SU-DHL-6 (cell line): ENCODE data around the gene NUP42.

Experiments
- H2AFZ ChIP-seq: fragments of 200-600 bp; sonication (generic); 2 replicates; pipeline ENCODE4 v1.6.1; 2014; ENCODE audit warnings: low read depth, mild to moderate bottlenecking, moderate library complexity, mixed read lengths, antibody characterized with exemption, low read length; ENCODE audit not compliant: severe bottlenecking
- H3F3A ChIP-seq: fragments of 200-600 bp; shearing (Covaris generic); 2 replicates; pipeline ENCODE4 v1.6.0; 2016; ENCODE audit warnings: antibody characterized with exemption, mild to moderate bottlenecking; ENCODE audit not compliant: insufficient read depth
- H3K27ac ChIP-seq: fragments of 200-600 bp; sonication (generic); 2 replicates; pipeline ENCODE4 v1.5.1; 2016; ENCODE audit warnings: low read depth, mild to moderate bottlenecking, low read length, moderate library complexity, mixed read lengths
- H3K27me3 ChIP-seq: fragments of 200-600 bp; sonication (generic), shearing (Covaris generic); 2 replicates; pipeline ENCODE4 v1.6.0; 2014; ENCODE audit warnings: mild to moderate bottlenecking, low read length
- H3K36me3 ChIP-seq: fragments of 200-600 bp; sonication (generic); 2 replicates; pipeline ENCODE4 v1.6.1; 2014; ENCODE audit warnings: mild to moderate bottlenecking, low read length, mixed read lengths
- H3K4me2 ChIP-seq: fragments of 300-600, 200-600 bp; shearing (Covaris generic), sonication (generic); 2 replicates; pipeline ENCODE4 v1.6.0; 2014; ENCODE audit warnings: low read length, low read depth, mild to moderate bottlenecking; ENCODE audit not compliant: poor library complexity, severe bottlenecking
- H3K4me3 ChIP-seq: fragments of 200-600 bp; sonication (generic); 2 replicates; pipeline ENCODE4 v1.5.1; 2014; ENCODE audit warnings: antibody characterized with exemption, low read length, mild to moderate bottlenecking, mixed read lengths; ENCODE audit not compliant: insufficient read depth, poor library complexity, severe bottlenecking
- H3K79me2 ChIP-seq: fragments of 200-600 bp; sonication (generic); 2 replicates; pipeline ENCODE4 v1.6.1; 2014; ENCODE audit warnings: mild to moderate bottlenecking, low read length, moderate library complexity; ENCODE audit not compliant: insufficient read depth
- H3K9ac ChIP-seq: fragments of 200-600 bp; sonication (generic); 2 replicates; pipeline ENCODE4 v1.7.0; 2014; ENCODE audit warnings: mild to moderate bottlenecking, low read length
- H3K9me2 ChIP-seq: fragments of 200-600 bp; sonication (generic); replicated peaks from 2 replicates; pipeline ENCODE4 v1.6.1; 2014; ENCODE audit warnings: low read length; ENCODE audit not compliant: insufficient read depth
- H3K9me3 ChIP-seq: fragments of 200-600 bp; sonication (generic); 2 replicates; pipeline ENCODE4 v1.6.1; 2014; ENCODE audit warnings: low read length, mixed read lengths; ENCODE audit not compliant: insufficient read depth
- H4K20me1 ChIP-seq: fragments of 200-600 bp; sonication (generic); 2 replicates; pipeline ENCODE4 v1.6.1; 2014; ENCODE audit warnings: low read depth, mild to moderate bottlenecking, antibody characterized with exemption, low read length, moderate library complexity, mixed read lengths
- EZH2phosphoT487 ChIP-seq: fragments of 200-600 bp; sonication (generic), shearing (Covaris generic); conservative IDR thresholded peaks from 2 replicates; pipeline ENCODE4 v1.6.1; 2018; ENCODE audit warnings: mild to moderate bottlenecking, antibody characterized with exemption, low read length, moderate library complexity, mixed read lengths
- TF ChIP-seq, protein P1 (sequence below): fragments of 200-600 bp; sonication (generic); IDR thresholded peaks from one replicate; pipeline ENCODE4 v1.5.1; 2017; ENCODE audit warnings: antibody characterized with exemption, mild to moderate bottlenecking, low read length, moderate library complexity; ENCODE audit not compliant: insufficient read depth, poor library complexity, severe bottlenecking

NUP42 gene, protein sequence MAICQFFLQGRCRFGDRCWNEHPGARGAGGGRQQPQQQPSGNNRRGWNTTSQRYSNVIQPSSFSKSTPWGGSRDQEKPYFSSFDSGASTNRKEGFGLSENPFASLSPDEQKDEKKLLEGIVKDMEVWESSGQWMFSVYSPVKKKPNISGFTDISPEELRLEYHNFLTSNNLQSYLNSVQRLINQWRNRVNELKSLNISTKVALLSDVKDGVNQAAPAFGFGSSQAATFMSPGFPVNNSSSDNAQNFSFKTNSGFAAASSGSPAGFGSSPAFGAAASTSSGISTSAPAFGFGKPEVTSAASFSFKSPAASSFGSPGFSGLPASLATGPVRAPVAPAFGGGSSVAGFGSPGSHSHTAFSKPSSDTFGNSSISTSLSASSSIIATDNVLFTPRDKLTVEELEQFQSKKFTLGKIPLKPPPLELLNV

DNA sequence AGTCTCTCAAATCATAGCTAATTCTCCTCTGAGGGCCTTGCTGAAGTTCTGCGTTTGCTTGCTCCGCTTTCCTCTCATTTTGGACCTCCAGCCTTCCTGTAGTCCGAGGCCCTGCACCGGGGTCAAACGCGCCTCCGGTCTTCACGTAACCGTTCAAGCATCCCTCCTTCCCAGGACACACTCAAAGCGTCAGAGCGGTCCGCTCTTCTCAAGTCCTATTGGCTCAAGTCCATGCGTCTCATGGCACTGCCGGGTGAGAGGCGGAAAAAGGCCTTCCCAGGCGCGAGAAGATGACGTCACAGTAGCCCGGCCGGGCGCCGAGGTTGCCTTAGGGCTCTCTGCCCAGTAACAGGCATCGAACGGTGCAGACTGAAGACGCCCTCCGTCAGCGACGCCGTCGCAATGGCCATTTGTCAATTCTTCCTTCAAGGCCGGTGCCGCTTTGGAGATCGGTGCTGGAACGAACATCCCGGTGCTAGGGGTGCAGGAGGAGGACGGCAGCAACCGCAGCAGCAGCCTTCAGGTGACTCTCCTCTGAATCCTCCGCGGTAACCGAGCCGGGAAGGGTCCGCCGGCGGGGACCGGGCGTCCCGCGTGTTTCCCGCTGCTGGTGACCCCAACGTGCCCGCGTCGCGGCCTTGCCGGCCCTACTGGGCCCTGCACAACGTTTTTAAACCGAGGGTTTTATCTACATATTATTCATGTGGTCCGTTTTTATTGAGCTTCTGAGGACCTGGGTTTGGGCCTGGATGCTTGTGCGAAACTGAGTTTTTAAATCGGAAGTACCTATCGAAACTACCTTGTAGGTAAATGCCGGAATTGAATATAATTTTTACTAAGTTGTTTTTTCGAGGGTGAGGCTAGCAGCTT is at the start of gene NUP42:
Gene NUP42 (plus strand): TSS at position 365 of the 870 bp plus-strand sequence. CDS start 38 bp downstream, at position 403.
- Histone ChIP-seq H3K9me2 (no peaks in the 10 kb centered on the region), H3K9me3 (no peaks in the 10 kb centered on the region), H3K4me2 (peak within 1 kb of the TSS; percentile 58), H3K36me3 (peaks cover 23% of the 10 kb centered on the region), H2AFZ (peak within 1 kb of the TSS; percentile 84), H3K27ac (peak within 1 kb of the TSS; percentile 67), H4K20me1 (peaks cover 16% of the 10 kb centered on the region), H3F3A (peaks cover 9% of the 10 kb centered on the region; the same call in 1 of the 2 replicates), H3K4me3 (peak within 1 kb of the TSS; percentile 88), H3K79me2 (peaks cover 50% of the 10 kb centered on the region), H3K9ac (peak within 1 kb of the TSS; percentile 89), H3K27me3 (no peaks in the 10 kb centered on the region)
- TF ChIP-seq EZH2phosphoT487, result no peak
- TF ChIP-seq, protein P1, sequence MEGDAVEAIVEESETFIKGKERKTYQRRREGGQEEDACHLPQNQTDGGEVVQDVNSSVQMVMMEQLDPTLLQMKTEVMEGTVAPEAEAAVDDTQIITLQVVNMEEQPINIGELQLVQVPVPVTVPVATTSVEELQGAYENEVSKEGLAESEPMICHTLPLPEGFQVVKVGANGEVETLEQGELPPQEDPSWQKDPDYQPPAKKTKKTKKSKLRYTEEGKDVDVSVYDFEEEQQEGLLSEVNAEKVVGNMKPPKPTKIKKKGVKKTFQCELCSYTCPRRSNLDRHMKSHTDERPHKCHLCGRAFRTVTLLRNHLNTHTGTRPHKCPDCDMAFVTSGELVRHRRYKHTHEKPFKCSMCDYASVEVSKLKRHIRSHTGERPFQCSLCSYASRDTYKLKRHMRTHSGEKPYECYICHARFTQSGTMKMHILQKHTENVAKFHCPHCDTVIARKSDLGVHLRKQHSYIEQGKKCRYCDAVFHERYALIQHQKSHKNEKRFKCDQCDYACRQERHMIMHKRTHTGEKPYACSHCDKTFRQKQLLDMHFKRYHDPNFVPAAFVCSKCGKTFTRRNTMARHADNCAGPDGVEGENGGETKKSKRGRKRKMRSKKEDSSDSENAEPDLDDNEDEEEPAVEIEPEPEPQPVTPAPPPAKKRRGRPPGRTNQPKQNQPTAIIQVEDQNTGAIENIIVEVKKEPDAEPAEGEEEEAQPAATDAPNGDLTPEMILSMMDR, result no peak

DNA sequence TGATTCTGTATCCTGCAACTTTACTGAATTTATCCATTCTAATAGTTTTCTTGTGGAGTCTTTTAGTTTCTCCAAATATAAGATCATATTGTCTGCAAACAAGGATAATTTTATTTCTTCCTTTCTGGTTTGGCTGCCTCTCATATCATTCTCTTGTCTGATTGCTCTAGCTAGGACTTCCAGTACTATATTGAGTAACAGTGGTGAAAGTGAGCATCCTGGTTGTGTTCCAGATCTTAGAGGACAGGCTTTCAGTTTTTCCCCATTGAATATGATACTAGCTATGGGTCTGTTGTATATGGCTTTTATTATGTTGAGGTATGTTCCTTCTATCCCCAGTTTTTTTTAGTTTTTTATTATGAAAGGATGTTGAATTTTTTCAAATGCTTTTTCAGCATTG is 48.1 kb upstream of the NUP42 start:
- no peaks in the 10 kb centered on the region for H3F3A ChIP-seq
- no peaks in the 10 kb centered on the region for H3K9me2 ChIP-seq
- TF ChIP-seq EZH2phosphoT487, result no peak
- TF ChIP-seq, protein P1, result no peak
- no peaks in the 10 kb centered on the region for H4K20me1 ChIP-seq
- H3K9ac ChIP-seq, result no peak overlapping the region
- H3K9me3 ChIP-seq, result no peaks in the 10 kb centered on the region
- no peaks in the 10 kb centered on the region for H3K27me3 ChIP-seq
- H2AFZ ChIP-seq, result no peak overlapping the region
- H3K36me3 ChIP-seq, result no peaks in the 10 kb centered on the region
- no peaks in the 10 kb centered on the region for H3K79me2 ChIP-seq
- no peak overlapping the region for H3K4me3 ChIP-seq
- H3K27ac ChIP-seq, result no peak overlapping the region
- no peak overlapping the region for H3K4me2 ChIP-seq

DNA sequence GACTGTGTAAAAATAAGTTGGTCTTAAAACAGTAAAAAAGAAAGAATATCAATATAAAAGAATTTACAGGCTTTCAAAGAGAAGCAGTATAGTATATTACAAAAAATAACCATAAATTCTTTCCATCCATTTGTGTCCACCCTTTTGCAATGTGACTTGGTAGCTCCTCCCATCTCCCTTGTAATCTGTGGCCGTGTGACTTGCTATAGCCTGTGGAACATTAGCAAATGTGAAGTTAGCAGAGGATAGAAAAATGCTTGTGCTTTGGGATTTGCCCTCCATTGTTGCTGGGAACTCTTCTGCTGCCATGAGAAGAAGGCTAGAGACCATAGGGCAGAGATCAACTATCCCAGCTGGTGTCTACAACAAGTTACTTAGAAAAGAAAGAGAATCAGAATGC is 46.1 kb upstream of the NUP42 start:
- no peak overlapping the region for H3K27ac ChIP-seq
- no peak for TF ChIP-seq EZH2phosphoT487
- TF ChIP-seq, protein P1, result no peak

More for the DNA sequence above, 46.1 kb upstream of the NUP42 start:
- Histone ChIP-seq H3K4me3 (no peak overlapping the region), H3F3A (no peaks in the 10 kb centered on the region), H3K27me3 (no peaks in the 10 kb centered on the region), H3K9me2 (no peaks in the 10 kb centered on the region), H3K9ac (no peak overlapping the region), H3K4me2 (no peak overlapping the region), H3K36me3 (no peaks in the 10 kb centered on the region), H3K79me2 (no peaks in the 10 kb centered on the region), H2AFZ (no peak overlapping the region), H4K20me1 (no peaks in the 10 kb centered on the region), H3K9me3 (no peaks in the 10 kb centered on the region)
